Fibroblast of peridontal ligament (primary cell): ENCODE data around the gene CEP55.
A peak's percentile ranks its signal among the peaks of the same experiment; 100 is the strongest.
"Not testable (repeated sequence)": the region's sequence is repeated elsewhere in the genome, so short reads cannot be mapped to it uniquely, and the experiment has no call there.

ENCODE experiments used
- DNase-seq: peaks from one replicate; pipeline ENCODE4 v3.0.0-alpha.2; 2010; ENCODE audit errors: extremely low read depth

Gene CEP55

DNA sequence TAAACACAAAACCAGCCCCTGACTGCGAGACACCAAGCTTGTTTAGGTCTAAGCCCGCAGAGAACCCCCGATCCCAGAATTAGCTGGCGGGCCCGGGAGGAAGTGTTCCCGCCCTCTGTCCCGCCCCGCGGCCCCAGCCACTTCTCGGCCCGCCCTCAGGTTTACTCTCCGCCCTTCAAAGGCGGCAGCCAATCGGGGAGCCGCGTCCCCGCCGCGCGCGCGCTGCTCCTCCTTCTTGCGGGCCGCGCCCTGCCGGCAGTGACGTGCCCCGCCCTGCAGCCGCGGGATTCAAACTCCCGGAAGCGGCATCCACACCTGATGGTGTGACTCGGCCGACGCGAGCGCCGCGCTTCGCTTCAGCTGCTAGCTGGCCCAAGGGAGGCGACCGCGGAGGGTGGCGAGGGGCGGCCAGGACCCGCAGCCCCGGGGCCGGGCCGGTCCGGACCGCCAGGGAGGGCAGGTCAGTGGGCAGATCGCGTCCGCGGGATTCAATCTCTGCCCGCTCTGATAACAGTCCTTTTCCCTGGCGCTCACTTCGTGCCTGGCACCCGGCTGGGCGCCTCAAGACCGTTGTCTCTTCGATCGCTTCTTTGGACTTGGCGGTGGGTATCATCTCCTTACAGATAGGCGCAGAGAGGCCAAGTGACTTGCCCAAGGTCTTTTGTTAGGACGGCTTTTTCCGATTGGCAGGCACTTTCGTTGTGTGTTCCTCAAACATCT lies at the start of gene CEP55:
CEP55 (plus strand) TSS at position 291 of the 720 bp plus-strand sequence. CDS start 3,440 bp downstream, outside the sequence.
- DNase-seq: peak; percentile 80

DNA sequence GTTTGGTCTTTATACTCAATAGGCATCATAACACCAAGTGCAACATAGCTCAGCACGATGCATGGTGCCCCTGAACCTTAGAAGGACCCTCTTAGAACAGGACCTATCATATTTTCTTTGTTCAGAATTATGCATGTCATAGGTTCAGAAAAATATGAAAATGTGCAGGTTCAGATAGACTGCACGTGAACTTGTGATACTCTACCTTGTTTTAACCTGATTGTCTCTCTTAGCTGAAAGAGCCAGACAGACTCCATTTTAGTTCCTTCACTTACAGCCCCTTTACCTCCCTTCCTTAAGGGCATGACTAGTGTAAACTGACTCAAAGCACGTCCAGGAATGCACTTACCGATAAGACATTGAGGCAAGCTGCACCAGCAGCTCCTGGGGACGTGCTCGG lies 49.4 kb upstream of the CEP55 start:
- DNase-seq: no peak

DNA sequence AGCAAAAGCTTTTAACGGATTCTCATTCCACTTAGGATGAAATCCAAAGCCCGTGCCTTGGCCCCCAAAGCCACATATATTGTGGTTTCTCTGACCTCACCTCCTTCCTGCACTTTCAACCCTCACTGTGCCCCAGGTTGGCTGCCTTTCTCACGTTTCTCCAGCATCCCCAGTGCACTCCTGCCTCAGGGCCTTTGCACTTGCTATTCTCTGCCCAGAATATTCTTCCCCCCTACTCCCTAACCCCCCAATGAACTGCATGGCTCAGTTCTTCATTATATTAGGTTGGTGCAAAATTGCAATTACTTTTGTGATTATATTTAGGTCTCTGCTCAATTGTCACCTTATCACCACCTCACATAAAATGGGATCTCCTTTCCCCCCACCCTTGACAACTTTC lies 48.4 kb upstream of the CEP55 start:
- DNase-seq: no peak

DNA sequence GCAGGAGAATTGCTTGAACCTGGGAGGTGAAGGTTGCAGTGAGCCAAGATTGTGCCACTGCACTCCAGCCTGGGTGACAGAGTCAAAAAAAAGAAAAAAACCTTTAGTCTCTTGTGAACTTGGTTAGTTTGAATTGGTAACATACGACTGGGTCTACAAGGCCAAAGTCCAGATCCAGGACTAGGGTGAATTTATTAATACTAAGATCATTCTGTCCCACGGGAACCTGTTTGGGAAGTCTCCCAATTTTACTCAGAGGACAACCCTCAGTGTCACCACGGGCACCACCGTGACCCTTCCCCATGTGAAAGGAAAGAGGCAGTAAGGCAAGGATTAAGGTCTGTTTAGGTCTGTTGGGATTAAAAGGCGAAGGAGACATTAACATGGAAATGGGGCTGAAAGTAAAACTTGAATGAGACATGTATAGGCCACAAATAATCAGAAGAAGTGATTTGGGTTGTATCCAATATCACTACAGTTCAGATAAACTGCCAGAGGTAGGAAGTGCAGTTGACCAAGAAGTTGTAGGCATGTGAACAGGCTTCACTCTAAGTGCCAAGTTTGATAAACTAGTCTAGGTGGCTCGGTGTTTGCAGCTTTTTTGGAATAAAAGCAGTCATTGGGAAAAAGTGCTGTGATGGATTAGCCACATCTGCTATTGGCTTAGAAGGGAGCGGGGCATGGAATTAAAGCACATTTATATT lies 45.0 kb upstream of the CEP55 start:
- DNase-seq: no peak

DNA sequence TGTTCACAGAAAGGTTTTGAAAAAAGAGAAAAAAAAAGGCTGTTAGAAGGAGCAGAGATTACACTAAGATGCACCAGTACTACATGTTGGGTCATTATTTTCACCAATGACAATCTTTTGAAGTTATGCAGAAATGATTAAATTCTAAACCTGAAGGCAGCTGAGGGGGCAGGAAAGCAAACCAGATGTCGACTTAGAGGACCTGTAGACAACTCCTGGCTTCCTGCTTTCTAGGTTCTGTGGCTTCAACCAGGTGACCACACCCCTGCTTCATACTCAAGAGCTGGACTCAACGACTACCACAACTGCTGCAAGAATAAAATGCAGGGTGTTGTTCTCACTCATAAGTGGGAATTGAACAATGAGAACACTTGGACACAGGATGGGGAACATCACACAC lies 44.3 kb upstream of the CEP55 start:
- DNase-seq: no peak

DNA sequence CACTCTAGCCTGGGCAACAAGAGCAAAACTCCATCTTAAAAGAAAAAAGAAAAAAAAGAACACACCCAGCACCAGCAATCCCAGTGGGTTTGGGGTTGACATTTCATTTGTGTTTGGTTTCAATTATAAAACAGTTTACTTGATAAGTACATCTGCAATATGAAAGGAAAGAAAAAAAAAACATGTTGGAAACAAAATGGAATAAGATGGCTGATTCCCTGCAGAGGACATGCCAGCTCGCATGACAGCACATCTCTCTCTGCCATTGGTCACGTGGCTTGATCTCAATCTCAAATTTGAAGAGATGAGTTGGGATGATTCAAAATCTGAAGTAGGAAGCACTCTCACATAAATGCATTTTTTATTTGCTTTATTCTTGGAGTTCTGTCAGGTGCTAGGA lies 42.3 kb upstream of the CEP55 start:
- peak; percentile 56 for DNase-seq

DNA sequence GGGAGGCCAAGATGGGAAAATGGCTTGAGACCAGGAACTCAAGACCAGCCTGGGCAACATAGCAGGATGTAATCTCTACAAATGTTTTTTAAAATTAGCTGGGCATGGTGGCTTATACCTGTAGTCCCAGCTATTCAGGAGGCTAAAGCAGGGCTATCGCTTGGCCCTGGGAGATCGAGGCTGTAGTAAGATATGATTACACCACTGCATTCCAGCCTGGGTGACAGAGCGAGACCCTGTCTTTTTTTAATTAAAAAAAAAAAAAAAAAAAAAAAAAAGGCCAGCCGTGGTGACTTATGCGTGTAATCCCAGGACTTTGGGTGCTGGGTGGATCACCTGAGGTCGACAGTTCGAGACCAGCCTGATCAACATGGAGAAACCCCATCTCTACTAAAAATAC lies 41.7 kb upstream of the CEP55 start:
- DNase-seq: no peak

DNA sequence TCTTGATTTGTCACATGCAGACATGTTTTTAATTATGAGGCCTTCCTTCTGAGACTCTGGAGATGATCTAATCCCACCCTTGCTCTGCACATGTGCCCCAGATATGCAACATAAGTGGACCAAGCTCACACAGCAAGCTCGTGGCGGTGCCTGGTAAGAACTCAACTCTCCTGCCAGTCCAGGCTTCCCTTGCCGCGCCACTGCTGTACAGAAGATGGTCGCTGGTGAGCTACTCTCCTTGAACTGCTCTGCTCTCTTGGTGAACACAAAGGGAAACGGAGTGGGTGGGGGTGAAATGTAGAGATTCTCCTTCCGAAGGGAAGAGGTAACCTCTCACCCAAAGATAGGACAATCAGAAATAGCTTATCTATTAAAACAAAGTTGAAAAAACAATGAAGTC lies 39.9 kb upstream of the CEP55 start:
- peak; percentile 55 for DNase-seq

DNA sequence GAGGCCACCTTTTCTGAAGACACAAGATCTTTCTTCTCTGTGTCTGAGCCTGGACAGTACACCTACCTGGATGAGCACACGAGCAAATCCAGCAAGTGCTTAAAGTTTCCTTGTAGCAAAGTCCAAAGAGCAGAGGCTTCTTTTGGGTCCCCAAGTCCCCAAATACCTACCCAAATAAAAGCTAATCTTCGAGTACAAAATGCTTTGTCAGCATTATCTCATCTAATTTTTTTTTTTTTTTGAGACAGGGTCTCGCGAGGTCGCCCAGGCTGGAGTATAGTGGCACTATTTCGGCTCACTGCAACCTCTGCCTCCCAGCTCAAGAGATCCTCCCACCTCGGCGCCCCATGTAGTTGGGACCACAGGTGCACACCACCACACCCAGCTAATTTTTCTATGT lies 38.9 kb upstream of the CEP55 start:
- DNase-seq: no peak

DNA sequence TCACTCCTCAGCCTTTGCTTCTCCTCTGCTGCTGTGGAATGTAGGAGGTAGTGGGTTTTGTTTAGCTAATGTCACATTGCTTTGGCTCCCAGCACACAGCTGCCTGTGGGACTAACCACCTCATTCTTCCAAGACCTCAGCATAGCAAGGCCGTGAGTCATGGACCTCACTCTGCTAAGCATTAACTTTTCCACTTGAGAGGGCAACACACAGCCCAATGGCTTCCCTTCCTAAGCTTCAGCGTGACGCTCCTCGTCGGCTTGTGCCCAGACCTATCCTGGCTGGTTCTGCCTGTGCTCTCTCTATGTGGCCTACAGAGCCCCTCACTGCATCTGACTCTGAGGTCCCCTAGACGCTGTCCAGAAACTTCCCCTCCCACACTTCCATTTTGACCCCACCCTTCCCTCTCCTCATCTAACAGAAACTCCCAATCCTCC lies 37.6 kb upstream of the CEP55 start:
- peak; percentile 100 for DNase-seq

DNA sequence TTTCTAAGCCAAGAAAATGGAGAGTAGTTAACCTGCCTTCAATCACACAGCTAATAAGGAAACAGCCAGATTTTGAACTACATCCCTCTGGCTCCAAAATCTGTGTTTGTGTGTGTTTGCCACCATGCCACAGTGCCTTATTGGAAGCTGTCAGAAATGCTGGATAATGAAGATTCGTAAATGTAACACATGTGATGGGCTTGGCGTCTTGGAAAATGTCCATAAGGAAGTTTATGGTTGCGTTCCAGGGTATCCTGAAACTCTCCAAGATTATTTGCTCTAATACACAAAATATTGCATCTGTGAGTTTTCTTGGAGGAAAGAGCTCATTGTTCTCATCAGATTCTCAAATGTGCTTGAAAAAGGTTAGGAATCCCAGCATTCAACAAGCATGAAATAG lies 36.9 kb upstream of the CEP55 start:
- no peak for DNase-seq

DNA sequence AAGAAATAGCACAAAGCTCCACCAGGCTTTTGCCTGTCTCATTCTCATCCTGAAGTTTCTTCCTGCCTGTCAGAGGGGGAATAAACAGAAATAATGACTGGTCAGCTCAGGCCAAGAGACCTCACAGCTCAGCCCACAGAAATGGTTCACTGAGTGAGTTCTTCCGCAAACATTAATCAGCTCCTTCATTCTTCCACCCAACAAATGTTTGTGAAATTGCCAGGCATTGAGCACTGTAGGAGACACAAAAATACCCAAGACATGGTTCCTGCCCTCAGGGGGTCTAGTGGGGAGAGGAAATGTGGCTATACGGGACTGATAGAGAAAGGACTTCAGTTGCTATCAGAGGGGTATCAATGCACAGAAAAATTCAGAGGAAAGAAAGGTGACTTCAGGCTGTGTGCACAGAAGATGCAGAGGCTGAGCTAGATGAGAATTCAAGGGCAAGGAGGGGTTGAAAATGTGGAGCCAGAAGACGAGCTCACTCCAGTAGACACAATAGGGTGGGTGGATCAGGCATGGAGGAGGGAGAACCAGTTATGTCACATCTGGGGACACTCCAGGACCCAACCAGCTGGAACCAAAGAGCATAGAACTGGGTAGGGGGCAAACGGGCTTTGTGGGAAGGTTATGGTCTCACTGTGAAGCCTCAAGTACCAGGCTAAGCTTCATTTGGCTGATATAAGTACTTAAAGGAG lies 35.2 kb upstream of the CEP55 start:
- DNase-seq: peak; percentile 75

DNA sequence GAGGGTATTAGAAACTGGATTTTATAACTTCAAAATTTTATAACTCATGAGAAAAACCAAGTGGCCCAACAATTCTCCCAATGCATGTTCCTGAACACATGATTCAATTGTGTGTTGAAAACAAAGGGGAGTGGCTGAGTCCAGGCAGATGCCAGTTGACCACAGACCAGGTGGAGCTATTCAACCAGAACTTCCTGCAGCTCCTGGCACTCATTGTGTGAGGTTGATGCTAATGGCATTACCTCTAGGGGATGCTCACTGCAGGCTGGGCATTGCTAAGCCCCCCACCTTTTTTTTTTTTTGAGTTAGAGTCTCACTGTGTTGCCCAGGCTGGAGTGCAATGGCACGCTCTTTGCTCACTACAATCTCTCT lies 34.6 kb upstream of the CEP55 start:
- no peak for DNase-seq

DNA sequence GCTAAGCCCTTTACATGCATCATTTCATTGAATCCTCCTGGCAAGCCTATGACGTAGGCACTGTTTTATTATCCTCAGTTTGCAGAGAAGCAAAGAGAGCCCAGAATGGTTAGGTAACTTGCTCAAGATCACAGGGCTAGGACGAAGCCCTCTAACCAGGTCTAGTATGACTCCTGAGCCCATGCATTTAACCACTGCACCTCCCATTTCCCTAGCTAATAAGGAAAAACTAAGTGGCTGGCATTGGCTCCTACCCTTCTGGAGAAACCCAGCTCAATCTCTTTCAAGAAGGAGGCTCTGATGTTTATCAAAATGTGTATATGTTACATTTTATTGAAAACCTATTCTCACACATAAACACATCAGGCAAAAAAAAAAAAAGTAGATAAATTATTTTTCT lies 34.0 kb upstream of the CEP55 start:
- no peak for DNase-seq

DNA sequence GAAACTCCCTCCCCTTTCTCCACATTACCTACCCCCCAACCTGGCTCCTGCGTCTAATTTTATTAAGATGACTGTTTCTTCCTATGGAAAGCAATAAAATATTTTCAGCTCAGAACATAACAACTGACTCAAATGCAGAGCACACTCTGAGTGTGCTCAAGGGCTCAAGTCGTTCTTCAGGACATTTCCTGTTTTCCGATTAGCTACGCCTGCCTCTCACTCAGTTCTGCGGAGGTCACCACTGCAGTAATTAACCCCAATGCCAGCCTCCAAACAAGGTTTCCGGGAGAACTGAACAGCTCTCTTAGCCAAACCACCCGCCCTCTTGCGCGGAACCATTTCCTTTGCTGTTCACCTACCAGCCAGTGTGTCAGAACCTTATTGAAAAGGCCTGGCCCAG lies 33.5 kb upstream of the CEP55 start:
- DNase-seq: no peak

DNA sequence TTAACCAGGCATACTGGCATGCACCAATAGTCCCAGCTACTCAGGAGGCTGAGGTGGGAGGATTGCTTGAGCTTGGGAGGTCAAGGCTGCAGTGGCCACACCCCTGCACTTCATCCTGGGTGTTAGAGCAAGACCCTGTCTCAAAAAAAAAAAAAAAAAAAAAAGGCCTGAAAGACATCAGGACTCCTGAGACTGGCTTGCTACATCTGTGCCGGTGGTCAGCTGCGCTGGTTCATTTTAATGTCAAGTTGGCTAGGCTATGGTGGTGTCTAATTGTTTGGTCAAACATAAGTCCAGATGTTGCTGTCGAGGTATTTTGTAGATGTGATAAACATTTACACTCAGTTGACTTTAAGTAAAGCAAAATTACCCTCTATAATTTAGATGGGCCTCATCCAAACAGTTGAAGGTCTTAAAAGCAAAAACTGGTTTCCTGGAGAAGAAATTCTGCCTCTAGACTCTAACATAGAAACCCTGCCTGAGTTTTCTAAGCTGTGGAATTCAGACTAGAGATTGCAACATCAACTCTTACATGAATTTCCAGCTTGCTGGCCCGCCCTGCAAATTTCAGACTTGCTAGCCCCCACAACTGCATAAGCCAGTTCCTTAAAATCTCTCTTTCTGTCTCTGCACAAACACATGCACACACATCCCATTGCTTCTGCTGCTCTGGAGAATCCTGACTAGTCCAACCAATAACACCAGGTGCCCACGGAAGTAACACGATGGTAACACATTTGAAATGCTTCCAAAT lies 32.5 kb upstream of the CEP55 start:
- peak; percentile 89 for DNase-seq

DNA sequence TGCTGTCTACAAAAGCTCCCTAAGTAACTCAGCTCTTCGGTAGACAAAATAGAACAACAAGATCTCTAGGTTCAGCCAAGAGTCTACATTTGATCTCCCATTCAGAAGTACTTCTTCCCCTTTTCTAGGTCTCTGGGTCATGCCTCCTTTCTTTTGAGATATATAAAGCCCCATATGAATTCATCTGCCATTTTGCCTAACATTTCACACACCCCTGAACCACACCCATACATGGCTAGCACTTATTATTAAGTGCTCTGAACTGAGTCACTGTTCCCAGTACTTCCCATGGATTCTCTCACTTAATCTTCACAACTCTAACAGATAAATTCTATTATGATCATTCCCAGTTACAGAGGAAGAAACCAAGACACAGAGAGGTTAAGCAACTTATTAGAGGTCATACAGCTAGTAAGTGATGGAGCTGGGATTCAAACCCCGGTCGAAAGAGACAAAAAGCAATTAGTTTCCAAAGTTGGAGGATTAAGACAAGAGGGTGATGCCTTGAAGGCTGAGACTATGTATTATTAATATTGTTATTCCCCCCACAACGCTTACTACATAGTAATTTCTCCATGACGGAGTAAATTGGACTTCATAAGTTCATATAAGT lies 31.5 kb upstream of the CEP55 start:
- DNase-seq: no peak

DNA sequence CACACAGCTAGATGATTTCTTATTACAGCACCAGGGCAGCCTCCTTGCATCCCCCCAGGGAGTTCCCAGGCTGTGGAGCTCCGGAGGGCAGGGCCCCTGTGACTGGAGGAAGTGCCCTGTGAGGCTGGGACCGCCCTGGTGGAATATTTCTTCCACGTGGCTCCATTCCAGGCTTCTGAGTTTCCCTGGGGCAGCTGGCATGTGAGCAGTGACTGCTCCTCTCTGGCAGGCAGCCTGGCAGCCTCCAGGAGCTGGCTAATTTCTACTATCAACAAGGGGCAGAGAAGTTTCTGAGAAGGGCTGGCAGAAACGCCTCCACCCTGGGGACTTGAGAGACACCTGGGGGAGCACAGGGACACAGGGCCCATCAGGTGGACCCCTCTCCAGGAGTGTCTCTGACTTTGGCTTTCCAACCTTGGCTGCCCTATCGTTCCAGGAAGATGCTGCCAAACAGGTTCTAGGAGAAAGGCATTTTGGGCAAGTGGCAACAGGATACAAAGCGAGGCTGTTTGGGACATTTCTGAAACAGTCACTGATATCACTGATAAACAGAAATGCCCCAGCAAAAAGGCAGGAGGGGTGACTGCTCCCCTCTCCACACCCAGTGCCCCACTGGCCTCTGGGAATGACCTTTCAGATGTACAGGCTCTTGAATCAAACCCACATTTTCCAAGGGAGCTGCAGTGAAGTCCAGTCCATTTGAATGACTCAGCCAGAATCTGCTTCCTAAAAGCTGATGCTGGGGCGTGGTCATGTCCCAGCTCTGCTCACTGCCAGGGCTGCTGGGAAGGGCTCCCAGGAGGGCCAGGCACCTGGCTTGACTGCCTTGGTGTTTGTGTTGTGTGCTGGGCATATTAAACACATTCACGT lies 30.4 kb upstream of the CEP55 start:
- DNase-seq: peak; percentile 96

DNA sequence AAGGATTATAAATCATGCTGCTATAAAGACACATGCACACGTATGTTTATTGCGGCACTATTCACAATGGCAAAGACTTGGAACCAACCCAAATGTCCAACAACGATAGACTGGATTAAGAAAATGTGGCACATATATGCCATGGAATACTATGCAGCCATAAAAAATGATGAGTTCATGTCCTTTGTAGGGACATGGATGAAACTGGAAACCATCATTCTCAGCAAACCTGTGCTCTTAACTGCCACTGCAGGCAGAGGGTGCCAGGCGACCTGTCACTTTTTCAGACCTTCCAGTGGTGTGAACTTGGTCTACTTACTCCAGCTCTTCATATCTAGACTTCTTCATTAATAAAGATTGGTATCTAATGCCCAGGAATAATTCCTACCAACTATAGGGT lies 28.8 kb upstream of the CEP55 start:
- not testable (repeated sequence) for DNase-seq

DNA sequence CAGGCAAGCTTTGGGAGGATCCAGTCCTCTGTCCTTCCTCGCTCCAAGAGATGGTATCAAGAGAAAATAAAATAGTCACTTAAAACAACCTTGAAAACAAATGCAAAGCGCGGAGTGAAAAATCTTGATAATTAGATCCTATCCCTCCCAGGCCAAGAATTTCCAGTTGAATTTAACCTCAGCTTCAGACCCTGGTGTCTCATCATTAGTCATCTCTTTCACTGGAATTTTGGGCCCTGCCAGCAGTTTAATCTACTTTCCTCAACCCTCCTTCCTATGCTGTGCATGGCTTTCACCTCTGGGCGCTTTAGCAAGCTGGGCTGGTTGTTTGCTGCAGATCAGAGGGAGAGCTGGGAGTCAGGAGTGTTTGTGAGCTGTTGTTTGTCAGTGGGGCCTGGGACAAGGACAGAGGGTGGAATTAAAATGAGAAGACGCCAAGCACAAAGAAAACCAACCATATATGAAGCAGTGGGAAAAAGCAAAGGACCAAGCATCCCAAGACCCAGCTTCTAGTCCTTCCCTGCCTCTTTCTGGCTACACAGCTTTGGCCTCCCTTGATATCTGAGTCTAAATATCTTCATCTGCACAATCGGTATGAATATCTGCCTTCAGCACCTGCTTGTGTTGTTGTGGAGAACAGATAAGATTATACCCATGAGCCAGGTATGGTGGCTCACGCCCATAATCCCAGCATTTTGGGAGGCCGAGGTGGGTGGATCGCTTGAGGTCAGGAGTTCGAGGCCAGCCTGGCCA lies 27.8 kb upstream of the CEP55 start:
- DNase-seq: peak; percentile 96
